Measurements from ENCODE around the gene ERLIN1.

ERLIN1 gene

GRCh38 chr10:100143756-100144155 lies 42.1 kb downstream of the ERLIN1 start:
- no peak for TF ChIP-seq POLR2AphosphoS5 (IDR thresholded peaks at IDR 0.05; ENCODE audit: low read depth, low read length)
- TF ChIP-seq FOXP2 (optimal IDR thresholded peaks at IDR 0.05; ENCODE audit: borderline replicate concordance, extremely low read depth, extremely low read length, insufficient read depth) = no peak
- no peak for TF ChIP-seq REST (IDR thresholded peaks at IDR 0.05; ENCODE audit: insufficient read depth in 1 of 2, low read depth in 2 of 2, low read length in 2 of 2)
- TF ChIP-seq TAF1 (IDR thresholded peaks at IDR 0.05; ENCODE audit: borderline replicate concordance, insufficient read depth, low read length) = no peak
- TF ChIP-seq SIN3A (IDR thresholded peaks at IDR 0.05; ENCODE audit: borderline replicate concordance, insufficient read depth, low read length) = no peak

- TF ChIP-seq TAF1 (IDR thresholded peaks at IDR 0.05; ENCODE audit: borderline replicate concordance, insufficient read depth, low read length) (no peak), FOXP2 (optimal IDR thresholded peaks at IDR 0.05; ENCODE audit: borderline replicate concordance, extremely low read depth, extremely low read length, insufficient read depth) (no peak), SIN3A (IDR thresholded peaks at IDR 0.05; ENCODE audit: borderline replicate concordance, insufficient read depth, low read length) (no peak), POLR2AphosphoS5 (IDR thresholded peaks at IDR 0.05; ENCODE audit: low read depth, low read length) (no peak), REST (IDR thresholded peaks at IDR 0.05; ENCODE audit: insufficient read depth in 1 of 2, low read depth in 2 of 2, low read length in 2 of 2) (no peak)
These were observed 44.3 kb downstream of the ERLIN1 start for GRCh38 chr10:100141446-100142087.

GRCh38 chr10:100140070-100140469 lies 45.8 kb downstream of the ERLIN1 start:
- no peak for TF ChIP-seq REST (IDR thresholded peaks at IDR 0.05; ENCODE audit: insufficient read depth in 1 of 2, low read depth in 2 of 2, low read length in 2 of 2)
- TF ChIP-seq FOXP2 (optimal IDR thresholded peaks at IDR 0.05; ENCODE audit: borderline replicate concordance, extremely low read depth, extremely low read length, insufficient read depth) = no peak
- no peak for TF ChIP-seq SIN3A (IDR thresholded peaks at IDR 0.05; ENCODE audit: borderline replicate concordance, insufficient read depth, low read length)
- TF ChIP-seq POLR2AphosphoS5 (IDR thresholded peaks at IDR 0.05; ENCODE audit: low read depth, low read length) = no peak
- no peak for TF ChIP-seq TAF1 (IDR thresholded peaks at IDR 0.05; ENCODE audit: borderline replicate concordance, insufficient read depth, low read length)

- TF ChIP-seq FOXP2 (optimal IDR thresholded peaks at IDR 0.05; ENCODE audit: borderline replicate concordance, extremely low read depth, extremely low read length, insufficient read depth) (no peak), SIN3A (IDR thresholded peaks at IDR 0.05; ENCODE audit: borderline replicate concordance, insufficient read depth, low read length) (no peak), REST (IDR thresholded peaks at IDR 0.05; ENCODE audit: insufficient read depth in 1 of 2, low read depth in 2 of 2, low read length in 2 of 2) (no peak), POLR2AphosphoS5 (IDR thresholded peaks at IDR 0.05; ENCODE audit: low read depth, low read length) (no peak)
These were observed 46.8 kb downstream of the ERLIN1 start for GRCh38 chr10:100138921-100139496.

Data from PFSK-1 (cell line).